PC-3 (cell line): ENCODE results near the gene VCX. TPM values are rescaled to one million over a fixed set of nuclear protein-coding genes. Genes with fewer than 3 reads are reported as not detected.
"Not testable (repeated sequence)": the region's sequence is repeated elsewhere in the genome, so short reads cannot be mapped to it uniquely, and the experiment has no call there.

Source experiments
- ATAC-seq: fragments of 200-7000 bp; cut with Tn5 transposase; 2 replicates; pipeline ENCODE4 v1.9.1; 2020; ENCODE audit warnings: mild to moderate bottlenecking, moderate library complexity
- Bru-seq: library from RNA; stranded (reverse); fragments of 400-500 nt; gene quantifications from one replicate; lab custom pipeline; 2021; lab: Mats Ljungman, UMichigan
- BruChase-seq, 2 experiments: library from RNA; stranded (reverse); fragments of 400-500 nt; gene quantifications; one replicate each; lab custom pipeline; 2021; lab: Mats Ljungman, UMichigan
- BruUV-seq: library from RNA; stranded (reverse); fragments of 400-500 nt; replicated peaks from 2 replicates; lab custom pipeline; 2021; lab: Mats Ljungman, UMichigan
- CTCF ChIA-PET: fragments of 300-600 bp; sonication (Branson Sonifier 250); formaldehyde crosslinking; loops from one replicate; lab custom pipeline; 2022; ENCODE audit warnings: antibody characterized with exemption; lab: Charles Lee
- POLR2A ChIA-PET: fragments of 300-600 bp; sonication (Branson Sonifier 250); formaldehyde crosslinking; loops from one replicate; lab custom pipeline; 2022; ENCODE audit warnings: antibody characterized with exemption; ENCODE audit not compliant: unreplicated experiment; lab: Charles Lee
- DNase-seq: peaks from one replicate; pipeline ENCODE4 v3.0.0-alpha.2; 2015
- H2AFZ ChIP-seq: fragments of 300-600 bp; sonication (generic); 2 replicates; pipeline ENCODE4 v1.6.0; 2016; ENCODE audit warnings: antibody characterized with exemption, low read length
- H3F3A ChIP-seq: fragments of 300-600 bp; sonication (generic); one replicate; pipeline ENCODE4 v1.6.0; 2017; ENCODE audit warnings: antibody characterized with exemption, low read length, control low read depth, mild to moderate bottlenecking; ENCODE audit not compliant: unreplicated experiment
- H3K27ac ChIP-seq: fragments of 300-600 bp; sonication (generic); 2 replicates; pipeline ENCODE4 v1.5.1; 2016; ENCODE audit warnings: mild to moderate bottlenecking, low read length
- H3K27me3 ChIP-seq: fragments of 300-600 bp; sonication (generic); 2 replicates; pipeline ENCODE4 v1.6.1; 2016; ENCODE audit warnings: low read length, mixed read lengths
- H3K36me3 ChIP-seq: fragments of 300-600 bp; sonication (generic); 2 replicates; pipeline ENCODE4 v1.6.1; 2016; ENCODE audit warnings: low read depth, mixed run types, low read length, mixed read lengths
- H3K4me1 ChIP-seq: fragments of 300-600 bp; sonication (generic); 2 replicates; pipeline ENCODE4 v1.5.1; 2016; ENCODE audit warnings: low read length; ENCODE audit not compliant: insufficient read depth
- H3K4me2 ChIP-seq: fragments of 300-600 bp; sonication (generic); 2 replicates; pipeline ENCODE4 v1.6.0; 2016; ENCODE audit warnings: low read length
- H3K4me3 ChIP-seq: fragments of 300-600 bp; sonication (generic); 2 replicates; pipeline ENCODE4 v1.5.1; 2016; ENCODE audit warnings: mild to moderate bottlenecking, low read length, mixed read lengths
- H3K79me2 ChIP-seq: fragments of 300-600 bp; sonication (generic); 2 replicates; pipeline ENCODE4 v1.6.1; 2017; ENCODE audit warnings: low read length, mixed read lengths
- H3K9ac ChIP-seq: fragments of 300-600 bp; sonication (generic); 2 replicates; pipeline ENCODE4 v1.6.0; 2016; ENCODE audit warnings: mild to moderate bottlenecking, low read length
- H3K9me2 ChIP-seq: fragments of 300-600 bp; sonication (generic); replicated peaks from 2 replicates; pipeline ENCODE4 v1.6.1; 2016; ENCODE audit warnings: mixed run types, low read length, mixed read lengths
- H3K9me3 ChIP-seq: fragments of 300-600 bp; sonication (generic); 2 replicates; pipeline ENCODE4 v1.6.1; 2016; ENCODE audit warnings: low read length, mixed read lengths
- H4K20me1 ChIP-seq: fragments of 300-600 bp; sonication (generic); 2 replicates; pipeline ENCODE4 v1.6.1; 2016; ENCODE audit warnings: low read length, mixed read lengths
- CTCF ChIP-seq: fragments of 300-600 bp; sonication (generic); conservative IDR thresholded peaks from 2 replicates; pipeline ENCODE4 v1.5.1; 2017; ENCODE audit warnings: antibody characterized with exemption, low read depth, mild to moderate bottlenecking, low read length
- EZH2 ChIP-seq: fragments of 300-600 bp; sonication (generic); IDR thresholded peaks from one replicate; pipeline ENCODE4 v1.6.1; 2017; ENCODE audit warnings: antibody characterized with exemption, mild to moderate bottlenecking, low read length; ENCODE audit not compliant: unreplicated experiment
- EZH2phosphoT487 ChIP-seq: fragments of 300-600 bp; sonication (generic); IDR thresholded peaks from 2 replicates; pipeline ENCODE4 v1.6.1; 2018; ENCODE audit warnings: mild to moderate bottlenecking, antibody characterized with exemption, low read length, borderline replicate concordance
- intact Hi-C: fragments of 100-400 bp; cut with micrococcal nuclease; formaldehyde crosslinking; loops from 2 replicates; pipeline ENCODE4 v1.9.0; 2023
- long read RNA-seq: library from polyadenylated mRNA; unstranded; transcript quantifications from one replicate; pipeline ENCODE4 v2.0.0, GENCODE V29; 2021; ENCODE audit not compliant: unreplicated experiment
- total RNA-seq: library from RNA; depleted of rRNA; stranded (reverse); fragments of >200 nt; gene quantifications from 2 replicates; pipeline ENCODE4 v1.2.3, GENCODE V29; 2014; rRNA removed

The VCX gene
- total RNA-seq, result 0.26 TPM in 1 of 2 replicates, not detected in the other
- not detected for Bru-seq, nascent RNA
- not detected for BruChase-seq, experiment 1, labeled RNA remaining after a 6-hour chase
- BruChase-seq, experiment 2, labeled RNA remaining after a 2-hour chase, result not detected
- long read RNA-seq, result 0 reads

- H3K36me3 ChIP-seq, ATAC-seq, H3K4me3 ChIP-seq, H3K9me2 ChIP-seq, H4K20me1 ChIP-seq, H3K4me2 ChIP-seq, DNase-seq, H3K27ac ChIP-seq, intact Hi-C loops, H3K9me3 ChIP-seq, BruUV-seq, H2AFZ ChIP-seq, H3K79me2 ChIP-seq, H3K27me3 ChIP-seq, H3K9ac ChIP-seq, H3K4me1 ChIP-seq, CTCF ChIA-PET, H3F3A ChIP-seq, POLR2A ChIA-PET: not testable (repeated sequence)
These were observed at the start of gene VCX for GRCh38 chrX:7842871-7843270. Gene VCX, plus strand, starts transcription at chrX:7843171. Its CDS starts 33 bp downstream, at chrX:7843204.

- Histone ChIP-seq H3K9me3 (no peaks in the 10 kb centered on the region), H3K27me3 (0 out of 2 replicates have a peak, but pooled peaks cover 7% of the 10 kb centered on the region), H3K4me2 (no peak overlapping the region), H3F3A (no peaks in the 10 kb centered on the region), H3K27ac (no peak overlapping the region), H3K9me2 (no peaks in the 10 kb centered on the region), H3K9ac (no peak overlapping the region), H3K4me1 (no peaks in the 10 kb centered on the region), H3K36me3 (no peaks in the 10 kb centered on the region), H4K20me1 (no peaks in the 10 kb centered on the region), H2AFZ (no peak overlapping the region), H3K4me3 (no peak overlapping the region), H3K79me2 (no peaks in the 10 kb centered on the region)
- no peak for ATAC-seq
- no peak for DNase-seq
- TF ChIP-seq EZH2phosphoT487, result no peak
- TF ChIP-seq CTCF, result no peak
- TF ChIP-seq EZH2, result no peak
- BruUV-seq, result no TSS peak
- ChIA-PET POLR2A (no interaction called here), CTCF (no interaction called here)
- intact Hi-C loops, result no loop called here
These were observed 44.6 kb upstream of the VCX start for GRCh38 chrX:7798327-7798726.

GRCh38 chrX:7801711-7802110 is 41.3 kb upstream of the VCX start:
- H3K27ac ChIP-seq, result no peak overlapping the region
- H3K27me3 ChIP-seq, result peaks cover 26% of the 10 kb centered on the region
- H3K4me3 ChIP-seq, result no peak overlapping the region
- H2AFZ ChIP-seq, result no peak overlapping the region
- H3K9me3 ChIP-seq, result no peaks in the 10 kb centered on the region
- H3K79me2 ChIP-seq, result no peaks in the 10 kb centered on the region
- H4K20me1 ChIP-seq, result no peaks in the 10 kb centered on the region
- intact Hi-C loops, result no loop called here
- H3K4me2 ChIP-seq, result no peak overlapping the region
- H3K9ac ChIP-seq, result no peak overlapping the region
- H3K4me1 ChIP-seq, result no peaks in the 10 kb centered on the region
- POLR2A ChIA-PET, result no interaction called here
- no peak for TF ChIP-seq EZH2phosphoT487
- no peak for TF ChIP-seq CTCF
- no peak for TF ChIP-seq EZH2
- no peaks in the 10 kb centered on the region for H3K9me2 ChIP-seq
- H3F3A ChIP-seq, result no peaks in the 10 kb centered on the region
- no peak for ATAC-seq
- CTCF ChIA-PET, result no interaction called here
- no peaks in the 10 kb centered on the region for H3K36me3 ChIP-seq
- no peak for DNase-seq
- BruUV-seq, result no TSS peak
